Ammon's horn (tissue), 1 donor: Measurements from ENCODE around the gene DSP.

Source experiments
- DNase-seq: peaks from one replicate; pipeline ENCODE4 v3.0.0-alpha.2; 2016; ENCODE audit warnings: low spot score

DSP gene, protein sequence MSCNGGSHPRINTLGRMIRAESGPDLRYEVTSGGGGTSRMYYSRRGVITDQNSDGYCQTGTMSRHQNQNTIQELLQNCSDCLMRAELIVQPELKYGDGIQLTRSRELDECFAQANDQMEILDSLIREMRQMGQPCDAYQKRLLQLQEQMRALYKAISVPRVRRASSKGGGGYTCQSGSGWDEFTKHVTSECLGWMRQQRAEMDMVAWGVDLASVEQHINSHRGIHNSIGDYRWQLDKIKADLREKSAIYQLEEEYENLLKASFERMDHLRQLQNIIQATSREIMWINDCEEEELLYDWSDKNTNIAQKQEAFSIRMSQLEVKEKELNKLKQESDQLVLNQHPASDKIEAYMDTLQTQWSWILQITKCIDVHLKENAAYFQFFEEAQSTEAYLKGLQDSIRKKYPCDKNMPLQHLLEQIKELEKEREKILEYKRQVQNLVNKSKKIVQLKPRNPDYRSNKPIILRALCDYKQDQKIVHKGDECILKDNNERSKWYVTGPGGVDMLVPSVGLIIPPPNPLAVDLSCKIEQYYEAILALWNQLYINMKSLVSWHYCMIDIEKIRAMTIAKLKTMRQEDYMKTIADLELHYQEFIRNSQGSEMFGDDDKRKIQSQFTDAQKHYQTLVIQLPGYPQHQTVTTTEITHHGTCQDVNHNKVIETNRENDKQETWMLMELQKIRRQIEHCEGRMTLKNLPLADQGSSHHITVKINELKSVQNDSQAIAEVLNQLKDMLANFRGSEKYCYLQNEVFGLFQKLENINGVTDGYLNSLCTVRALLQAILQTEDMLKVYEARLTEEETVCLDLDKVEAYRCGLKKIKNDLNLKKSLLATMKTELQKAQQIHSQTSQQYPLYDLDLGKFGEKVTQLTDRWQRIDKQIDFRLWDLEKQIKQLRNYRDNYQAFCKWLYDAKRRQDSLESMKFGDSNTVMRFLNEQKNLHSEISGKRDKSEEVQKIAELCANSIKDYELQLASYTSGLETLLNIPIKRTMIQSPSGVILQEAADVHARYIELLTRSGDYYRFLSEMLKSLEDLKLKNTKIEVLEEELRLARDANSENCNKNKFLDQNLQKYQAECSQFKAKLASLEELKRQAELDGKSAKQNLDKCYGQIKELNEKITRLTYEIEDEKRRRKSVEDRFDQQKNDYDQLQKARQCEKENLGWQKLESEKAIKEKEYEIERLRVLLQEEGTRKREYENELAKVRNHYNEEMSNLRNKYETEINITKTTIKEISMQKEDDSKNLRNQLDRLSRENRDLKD (N-terminal part only)

DNA sequence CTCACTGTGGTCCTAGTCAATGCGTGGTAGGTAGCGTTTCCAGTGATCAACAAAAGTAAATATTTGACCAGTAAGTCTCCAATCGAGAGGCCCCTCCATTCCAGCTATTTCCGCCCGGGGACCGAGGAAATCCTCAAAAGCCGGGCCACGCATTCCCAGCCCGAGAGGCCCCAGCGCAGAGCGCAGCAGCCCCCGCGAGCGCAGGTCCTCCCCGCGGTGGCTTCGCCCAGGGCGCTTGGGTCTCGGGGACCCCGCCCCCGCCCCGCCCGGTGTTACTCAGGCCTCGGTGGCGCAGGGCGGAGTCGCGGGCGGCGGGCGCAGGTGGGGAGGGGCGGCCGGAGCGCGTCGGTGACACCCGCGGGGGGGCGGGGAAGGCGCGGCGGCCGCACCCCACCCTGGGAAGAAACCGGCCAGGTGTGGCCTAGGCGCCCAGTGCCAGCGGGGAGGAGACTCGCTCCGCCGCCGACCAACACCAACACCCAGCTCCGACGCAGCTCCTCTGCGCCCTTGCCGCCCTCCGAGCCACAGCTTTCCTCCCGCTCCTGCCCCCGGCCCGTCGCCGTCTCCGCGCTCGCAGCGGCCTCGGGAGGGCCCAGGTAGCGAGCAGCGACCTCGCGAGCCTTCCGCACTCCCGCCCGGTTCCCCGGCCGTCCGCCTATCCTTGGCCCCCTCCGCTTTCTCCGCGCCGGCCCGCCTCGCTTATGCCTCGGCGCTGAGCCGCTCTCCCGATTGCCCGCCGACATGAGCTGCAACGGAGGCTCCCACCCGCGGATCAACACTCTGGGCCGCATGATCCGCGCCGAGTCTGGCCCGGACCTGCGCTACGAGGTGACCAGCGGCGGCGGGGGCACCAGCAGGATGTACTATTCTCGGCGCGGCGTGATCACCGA, at the start of gene DSP:
Gene DSP, plus strand, starts transcription at position 497 of the 890 bp plus-strand sequence. Its CDS starts 245 bp downstream, at position 742.
- DNase-seq: no peak

DNA sequence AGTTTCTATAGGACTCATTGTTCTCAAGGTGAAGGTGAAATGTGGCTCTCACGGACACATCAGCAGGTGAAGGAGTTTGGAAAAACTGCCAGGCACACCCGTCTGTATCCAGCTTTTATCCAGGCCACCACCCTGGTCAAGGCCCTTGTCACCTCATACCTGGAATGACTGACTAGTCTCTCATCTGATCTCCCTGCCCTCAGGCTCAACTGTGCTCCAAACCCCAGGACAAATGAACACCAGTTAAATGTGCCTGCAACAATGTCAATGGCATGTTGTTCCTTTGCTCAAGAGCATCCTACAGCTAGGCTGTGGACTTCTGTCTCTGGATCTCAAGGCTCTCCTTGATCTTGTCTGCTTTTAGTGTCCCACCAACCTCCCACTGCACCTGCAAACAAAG, 47.6 kb upstream of the DSP start:
- DNase-seq: no peak

DNA sequence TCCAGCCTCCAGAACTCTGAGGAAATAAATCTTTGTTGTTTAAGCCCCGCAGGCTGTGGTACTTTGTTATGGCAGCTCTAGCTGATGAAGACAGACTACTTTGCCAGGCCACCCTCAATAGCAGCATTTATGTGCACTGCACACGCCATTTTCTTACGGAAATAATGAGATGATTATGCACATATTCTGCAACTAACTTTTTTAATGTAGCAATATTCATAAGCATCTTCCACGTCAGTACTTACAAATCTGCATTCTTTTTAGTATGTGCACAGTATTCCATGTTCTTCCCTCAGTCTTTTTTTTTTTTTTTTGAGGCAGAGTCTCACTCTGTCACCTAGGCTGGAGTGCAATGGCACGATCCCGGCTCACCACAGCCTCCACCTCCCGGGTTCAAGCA, 46.8 kb upstream of the DSP start:
- no peak for DNase-seq

DNA sequence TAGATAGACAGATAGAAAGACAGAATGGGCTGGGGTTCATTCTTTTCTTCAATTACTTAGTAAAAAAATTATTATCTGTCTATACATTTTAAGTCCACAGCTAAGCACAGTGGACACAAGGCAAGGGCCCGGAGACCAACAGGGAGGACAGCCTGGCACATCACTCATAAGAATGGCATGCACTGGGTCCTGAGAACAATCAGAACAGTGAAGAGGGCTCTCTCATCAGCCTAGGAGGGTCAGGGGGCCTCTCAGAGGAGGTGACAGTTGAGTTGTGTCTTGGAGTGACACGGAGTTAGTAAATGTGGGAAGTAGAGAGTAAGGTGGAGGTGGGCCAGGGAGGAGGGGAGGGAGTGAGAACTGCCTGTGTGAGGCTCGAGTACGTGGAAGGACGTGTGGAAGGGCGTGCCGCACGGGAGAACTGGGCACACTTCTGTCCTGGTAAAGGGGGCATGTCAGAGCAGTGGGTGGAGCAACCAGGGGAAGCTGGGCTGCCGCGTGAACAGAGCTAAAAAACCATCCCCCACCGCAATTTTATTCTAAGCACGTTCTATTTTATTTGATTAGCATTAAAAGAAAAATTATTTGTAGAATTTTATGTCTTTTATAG, 45.1 kb upstream of the DSP start:
- no peak for DNase-seq

DNA sequence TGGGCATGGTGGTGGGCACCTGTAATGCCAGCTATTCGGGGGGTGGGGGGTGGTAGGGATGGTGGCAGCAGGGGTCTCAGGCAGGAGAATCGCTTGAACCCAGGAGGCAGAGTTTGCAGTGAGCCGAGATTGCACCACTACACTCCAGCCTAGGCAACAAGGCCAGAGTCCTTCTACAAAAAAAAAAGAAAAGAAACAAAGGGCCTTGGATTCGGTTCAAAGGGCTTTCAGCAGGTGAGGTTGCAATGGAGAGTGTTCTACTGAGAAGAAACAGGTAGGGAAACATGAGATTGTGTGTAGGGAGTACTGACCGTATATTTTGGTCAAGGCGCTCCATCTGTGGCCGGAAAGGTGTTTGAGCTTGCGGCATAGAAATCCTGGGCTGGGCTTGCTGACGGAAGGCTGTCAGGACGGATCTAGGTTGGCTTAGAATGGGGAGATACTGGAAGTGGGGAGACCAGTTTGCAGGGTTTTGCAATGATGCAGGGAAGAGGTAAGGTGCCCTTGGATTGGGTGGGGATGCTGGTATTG, 40.7 kb upstream of the DSP start:
- DNase-seq: no peak

DNA sequence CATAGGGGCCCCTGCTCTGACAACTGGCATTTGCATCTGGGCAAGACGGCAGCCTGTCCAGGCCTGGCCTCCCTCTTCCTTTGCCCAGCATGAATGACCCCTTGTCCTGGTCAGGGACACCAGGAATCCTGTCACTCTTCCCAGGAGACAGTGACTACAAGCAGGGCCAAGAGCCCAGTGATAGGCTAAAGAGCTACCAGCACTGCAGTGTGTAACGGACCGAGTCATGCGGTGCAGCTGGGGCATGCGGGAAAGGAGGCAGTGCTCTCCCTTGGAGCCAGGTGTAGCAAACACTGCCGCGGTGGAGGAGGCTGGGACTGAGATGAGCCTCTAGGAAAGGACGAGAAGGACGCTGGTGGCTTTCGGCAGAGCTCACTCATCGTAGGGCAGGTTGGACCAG, 38.7 kb upstream of the DSP start:
- DNase-seq: no peak

DNA sequence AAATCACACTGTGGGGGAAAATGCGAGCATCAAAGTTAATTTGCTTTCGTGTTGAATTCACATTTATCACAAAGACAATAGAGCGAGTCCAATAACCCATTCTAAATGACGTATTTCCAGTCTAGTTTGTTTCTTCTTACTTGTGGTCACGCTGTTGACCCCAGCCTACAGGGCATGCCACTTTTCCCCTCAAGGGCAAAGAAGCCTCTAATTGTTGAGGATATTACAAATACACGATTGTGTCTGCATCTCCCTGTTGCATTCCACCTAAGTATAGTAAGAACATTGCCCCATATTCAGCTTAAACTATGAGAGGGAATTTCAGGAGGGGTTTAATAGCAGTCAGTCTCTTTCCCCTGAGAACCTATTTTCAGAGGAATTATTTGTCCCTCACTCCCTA, 37.4 kb upstream of the DSP start:
- DNase-seq: no peak

DNA sequence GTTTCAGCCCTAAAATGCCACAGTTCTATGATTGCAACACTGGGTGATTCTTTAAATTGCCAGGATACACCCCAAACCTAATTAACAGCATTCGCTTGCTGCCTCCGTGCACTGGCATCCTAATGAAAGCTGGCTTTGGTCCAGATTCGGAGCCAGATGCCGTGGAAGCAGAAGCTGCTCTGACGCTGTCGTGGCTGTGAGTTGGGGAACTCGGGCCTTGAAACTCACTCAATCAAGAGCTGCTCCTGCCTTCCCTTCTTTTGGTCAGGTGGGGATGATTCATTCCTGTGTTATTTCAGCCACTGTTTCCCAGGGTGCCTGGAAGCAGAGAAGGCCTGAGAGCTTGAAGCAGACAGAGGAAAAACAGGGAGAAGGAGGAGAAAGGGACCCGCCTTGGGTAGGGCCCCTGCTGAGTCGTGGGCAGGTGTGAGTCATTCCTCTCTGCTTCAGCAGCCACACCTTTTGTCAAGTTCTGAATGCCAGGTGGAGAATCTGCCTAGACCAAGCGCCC, 36.2 kb upstream of the DSP start:
- DNase-seq: peak; percentile 65

DNA sequence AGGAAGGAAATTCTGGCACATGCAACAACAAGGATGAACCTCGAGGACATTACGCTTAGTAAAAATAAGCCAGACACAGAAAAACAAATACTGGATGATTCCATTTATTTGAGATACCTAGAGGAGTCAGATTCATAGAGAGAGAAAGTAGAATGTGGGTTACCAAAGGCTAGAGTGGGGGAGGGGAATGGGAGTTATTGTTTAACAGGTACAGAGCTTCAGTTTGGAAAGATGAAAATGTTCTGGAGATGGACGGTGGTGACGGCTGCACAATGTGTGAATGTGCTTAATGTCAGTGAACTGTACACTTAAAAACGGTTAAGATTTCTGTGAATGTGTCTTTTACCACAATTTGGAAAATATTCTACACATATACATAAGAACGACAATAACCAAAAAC, 33.9 kb upstream of the DSP start:
- DNase-seq: no peak

DNA sequence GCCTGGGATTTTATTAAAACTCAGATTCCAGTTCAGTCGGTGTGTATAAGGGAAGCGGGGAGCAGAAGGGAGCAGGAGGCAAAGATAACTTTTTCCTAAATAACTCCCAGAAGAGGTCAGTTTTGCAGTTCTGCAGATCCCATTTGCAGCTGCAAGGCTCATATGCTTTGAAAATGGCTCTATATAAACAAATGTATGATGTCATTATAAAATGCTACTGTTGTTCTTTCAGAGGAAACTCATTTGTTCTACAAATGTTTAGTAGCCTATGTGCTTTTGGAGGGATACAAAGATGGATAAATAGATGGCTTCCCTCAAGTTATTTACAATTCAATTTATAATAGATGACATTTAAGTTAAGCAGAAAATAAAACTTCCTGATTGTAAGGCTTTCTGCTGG, 29.2 kb upstream of the DSP start:
- no peak for DNase-seq

DNA sequence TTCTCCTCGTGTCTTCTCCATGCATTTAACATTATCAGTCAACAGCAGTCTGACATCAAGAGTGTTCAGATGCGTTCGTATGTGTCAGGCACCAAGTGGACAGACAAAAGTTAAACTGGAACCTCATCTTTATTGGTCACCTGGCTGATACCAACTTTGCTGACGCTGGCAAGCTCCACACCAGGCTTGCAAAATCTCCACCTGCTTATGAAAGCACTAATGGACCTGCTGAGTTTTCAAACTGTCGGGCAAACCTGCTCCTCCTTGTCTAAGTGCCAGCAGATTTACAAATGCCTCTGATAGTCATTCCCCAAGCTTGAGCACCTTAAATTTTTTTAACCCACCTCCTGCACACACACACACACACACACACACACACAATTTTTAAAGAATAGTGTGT, 27.9 kb upstream of the DSP start:
- no peak for DNase-seq

DNA sequence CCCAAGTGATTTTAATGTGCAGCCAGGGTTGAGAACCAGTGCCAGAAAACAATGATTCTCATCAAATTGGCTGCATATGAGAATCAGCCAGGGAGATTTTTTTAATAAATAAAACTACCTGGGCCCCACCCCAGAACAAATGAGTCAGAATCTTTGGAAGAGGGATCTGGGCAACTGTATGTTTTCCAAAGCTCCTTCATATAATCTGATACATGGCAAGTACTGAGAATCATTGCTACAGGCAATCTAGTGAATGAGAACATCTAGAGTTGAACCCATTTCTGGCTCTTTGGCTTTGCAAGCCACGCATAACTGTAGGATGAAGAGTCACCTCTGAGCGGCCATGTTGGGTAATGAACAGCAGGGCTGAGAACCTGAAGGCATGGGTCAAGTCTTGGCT, 26.1 kb upstream of the DSP start:
- DNase-seq: no peak

DNA sequence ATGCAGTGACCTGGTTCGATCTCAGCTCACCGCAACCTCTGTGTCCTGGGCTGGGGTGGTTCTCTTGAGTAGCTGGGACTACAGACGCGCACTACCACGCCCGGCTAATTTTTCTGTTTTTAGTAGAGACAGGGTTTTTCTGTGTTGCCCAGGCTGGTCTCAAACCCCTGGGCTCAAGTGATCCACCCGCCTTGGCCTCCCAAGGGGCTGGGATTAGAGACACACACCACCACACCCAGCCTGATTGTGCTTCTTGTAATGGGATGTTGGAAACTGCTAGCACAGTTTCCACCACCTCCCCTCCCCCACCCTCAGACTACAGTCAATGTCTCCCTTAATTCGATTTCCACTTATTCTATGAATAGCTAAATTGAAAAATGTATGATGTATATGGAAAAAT, 22.6 kb upstream of the DSP start:
- no peak for DNase-seq

DNA sequence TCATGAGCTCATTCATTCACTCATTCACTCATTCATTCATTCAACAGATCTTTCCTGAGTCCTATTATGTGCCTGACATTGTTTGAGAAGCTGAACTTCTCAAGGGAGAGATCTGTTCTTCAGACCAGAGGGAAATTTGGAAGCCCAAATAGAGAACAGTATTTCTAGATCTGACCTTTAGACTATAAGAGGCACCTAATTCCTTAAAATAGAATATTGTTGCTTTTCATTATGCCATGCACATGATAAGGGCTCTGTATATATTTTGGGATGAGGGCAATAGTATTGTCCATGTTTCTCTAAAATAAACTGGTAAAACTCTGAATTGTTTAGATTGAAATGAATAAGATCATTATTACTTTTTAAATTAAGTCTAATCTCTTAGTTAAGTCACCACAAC, 18.6 kb upstream of the DSP start:
- DNase-seq: no peak

DNA sequence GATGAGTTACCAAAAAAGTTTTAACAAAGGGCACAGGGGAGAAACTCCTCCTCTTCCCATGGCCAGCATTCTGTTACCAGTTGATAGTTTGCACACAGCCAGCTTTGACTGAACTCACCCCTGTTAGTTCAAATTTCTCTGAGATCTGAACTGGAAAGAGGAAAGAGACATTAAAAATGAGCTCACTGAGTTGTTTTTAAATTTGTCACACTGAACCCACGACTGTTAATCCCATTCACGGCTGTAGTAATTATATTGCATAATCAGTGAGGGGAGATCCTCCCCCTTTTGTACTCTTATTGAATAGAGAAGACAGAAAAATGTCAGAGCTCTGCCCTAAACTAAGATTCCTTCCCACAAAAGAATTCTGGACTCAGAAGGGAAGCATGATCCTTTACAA, 17.5 kb upstream of the DSP start:
- no peak for DNase-seq

DNA sequence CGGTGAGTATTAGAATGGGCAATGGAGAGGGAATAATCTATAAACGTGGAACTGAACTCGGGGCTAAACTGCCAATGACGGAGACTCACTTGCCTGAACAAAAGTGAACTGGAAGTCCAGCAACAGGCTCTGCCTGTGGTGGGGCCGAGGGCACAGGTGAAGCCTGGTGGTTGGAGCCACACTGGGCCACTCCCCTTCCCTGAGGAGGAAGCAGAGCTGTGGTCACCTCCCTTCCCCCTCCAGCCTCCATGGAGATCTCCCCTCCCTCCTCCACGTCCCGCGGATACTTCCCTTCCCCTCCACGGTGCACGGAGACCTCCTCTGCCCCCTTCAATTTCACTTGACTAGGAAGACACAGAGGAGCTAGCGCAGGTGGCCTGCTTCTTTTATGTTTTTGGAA, 14.7 kb upstream of the DSP start:
- no peak for DNase-seq

DNA sequence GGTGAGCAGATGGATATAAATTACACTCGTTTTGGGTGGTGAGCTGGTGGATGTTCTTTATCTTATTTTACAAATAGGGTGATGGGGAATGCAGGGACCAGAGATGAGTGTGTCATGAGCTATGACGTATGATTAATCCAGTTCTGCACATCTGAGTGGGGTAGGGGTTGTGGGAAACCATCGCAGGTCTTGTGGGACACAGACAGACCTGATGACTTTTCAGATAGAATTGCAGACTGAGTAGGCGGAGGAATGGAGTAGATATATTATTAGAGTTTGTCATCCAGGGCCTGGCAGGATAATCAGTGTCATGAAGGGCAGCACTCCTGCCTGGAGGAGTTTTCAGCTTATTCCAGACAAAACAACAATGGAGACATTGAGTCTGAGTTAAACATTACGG, 12.9 kb upstream of the DSP start:
- DNase-seq: no peak

DNA sequence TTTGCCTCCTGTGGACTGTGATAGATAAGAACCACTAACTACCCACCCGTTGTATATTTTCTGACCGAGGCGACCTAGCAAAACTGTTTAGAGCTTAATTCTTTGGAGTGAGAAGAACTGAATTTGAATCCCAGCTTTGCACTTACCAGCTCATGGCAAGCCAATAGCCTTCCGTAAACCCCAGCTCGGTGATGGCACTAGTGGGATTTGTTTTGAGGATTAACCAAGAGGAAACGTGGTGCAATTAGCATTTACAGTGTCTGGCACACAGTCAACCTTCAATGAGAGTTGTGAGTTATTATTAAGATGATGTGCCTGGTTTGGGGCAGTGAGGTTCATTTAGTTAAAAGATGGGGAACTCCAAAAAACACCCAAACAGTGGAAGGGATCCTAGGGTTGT, 12.3 kb upstream of the DSP start:
- no peak for DNase-seq

DNA sequence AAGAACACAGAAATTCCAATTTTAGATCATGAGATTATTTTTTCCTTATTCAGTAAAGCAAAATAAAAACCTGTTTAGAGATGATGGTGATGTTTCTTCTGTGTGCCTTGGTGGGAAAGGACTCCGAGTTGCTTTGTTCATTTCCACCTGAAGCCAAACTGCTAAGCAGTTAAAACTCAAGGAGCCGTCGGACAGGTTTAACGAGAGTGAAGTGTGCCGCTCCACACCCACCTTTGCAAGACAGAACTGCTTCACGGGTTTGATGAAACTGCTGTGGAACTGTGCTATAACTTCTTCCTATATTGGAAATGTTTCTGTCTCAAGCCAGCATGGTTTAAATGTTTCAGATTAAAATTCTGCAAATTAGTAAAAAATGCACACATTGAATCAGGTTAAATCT, 9.2 kb upstream of the DSP start:
- no peak for DNase-seq

DNA sequence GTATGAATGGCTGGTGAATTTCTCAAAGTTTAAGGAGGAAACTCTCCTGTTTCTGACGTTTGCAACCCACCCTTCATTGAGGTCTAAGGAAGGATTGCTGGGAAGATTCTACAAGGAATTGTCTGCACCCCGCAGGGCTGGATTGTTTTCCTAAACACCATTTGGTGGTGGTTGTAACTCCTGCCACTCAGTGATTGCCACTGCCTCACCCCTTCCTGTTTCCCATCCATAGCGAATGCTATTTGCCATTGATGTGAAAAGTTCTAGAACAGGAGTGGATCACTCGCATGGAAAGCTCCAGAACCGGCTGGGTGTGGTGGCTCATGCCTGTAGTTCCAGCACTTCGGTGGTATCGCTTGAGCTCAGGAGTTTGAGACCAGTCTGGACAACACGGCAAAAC, 8.7 kb upstream of the DSP start:
- no peak for DNase-seq

DNA sequence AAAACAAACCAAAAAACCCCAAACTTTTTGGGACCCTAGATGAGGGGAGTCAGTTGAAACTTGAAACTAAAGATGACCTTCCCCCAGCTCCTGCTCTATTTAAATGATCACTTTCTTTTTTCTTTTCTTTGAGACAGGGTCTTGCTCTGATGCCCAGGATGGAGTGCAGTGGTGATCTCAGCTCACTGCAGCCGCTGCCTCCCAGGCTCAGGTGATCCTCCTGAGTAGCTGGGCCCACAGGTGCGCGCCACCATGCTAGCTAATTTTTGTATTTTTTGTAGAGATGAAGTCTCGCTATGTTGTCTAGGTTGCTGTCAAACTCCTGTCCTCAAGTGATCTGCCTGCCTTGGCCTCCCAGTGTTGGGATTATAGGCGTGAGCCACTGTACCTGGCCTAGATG, 7.3 kb upstream of the DSP start:
- no peak for DNase-seq
